Choroid plexus epithelial cell (primary cell): Measurements from ENCODE around the gene RND1.
"Not testable (repeated sequence)": the region's sequence is repeated elsewhere in the genome, so short reads cannot be mapped to it uniquely, and the experiment has no call there.

ENCODE experiments used
- DNase-seq: peaks from one replicate; pipeline ENCODE4 v3.0.0-alpha.2; 2010; ENCODE audit warnings: low read depth
- H3K4me3 ChIP-seq: 2 replicates; pipeline ENCODE4 v1.5.1; 2011; ENCODE audit warnings: low read depth, mild to moderate bottlenecking, control low read depth, low read length, moderate library complexity
- CTCF ChIP-seq: conservative IDR thresholded peaks from 2 replicates; pipeline ENCODE4 v1.5.1; 2011; ENCODE audit warnings: low read depth, mild to moderate bottlenecking, control low read depth, inconsistent platforms, low read length, moderate library complexity

RND1 gene

GRCh38 chr12:48859607-48860006 lies 6.1 kb downstream of the RND1 start:
- H3K4me3 ChIP-seq: no peak overlapping the region
- no peak for DNase-seq
- TF ChIP-seq CTCF: no peak

GRCh38 chr12:48858043-48858442 lies 7.6 kb downstream of the RND1 start:
- TF ChIP-seq CTCF: no peak
- H3K4me3 ChIP-seq: no peak overlapping the region
- no peak for DNase-seq

- TF ChIP-seq CTCF: no peak
- H3K4me3 ChIP-seq: no peak overlapping the region
- no peak for DNase-seq
Measured at GRCh38 chr12:48857278-48857994, 8.2 kb downstream of the RND1 start.

- H3K4me3 ChIP-seq: no peak overlapping the region
- DNase-seq: no peak
- no peak for TF ChIP-seq CTCF
Measured at GRCh38 chr12:48856379-48856778, 9.3 kb downstream of the RND1 start.

- not testable (repeated sequence) for H3K4me3 ChIP-seq
Measured at GRCh38 chr12:48854932-48855331, 10.7 kb downstream of the RND1 start.

GRCh38 chr12:48854488-48854887 lies 11.2 kb downstream of the RND1 start:
- DNase-seq: no peak
- no peak for TF ChIP-seq CTCF
- H3K4me3 ChIP-seq: no peak overlapping the region

More at GRCh38 chr12:48854932-48855331, 10.7 kb downstream of the RND1 start:
- not testable (repeated sequence) for DNase-seq

DNA sequence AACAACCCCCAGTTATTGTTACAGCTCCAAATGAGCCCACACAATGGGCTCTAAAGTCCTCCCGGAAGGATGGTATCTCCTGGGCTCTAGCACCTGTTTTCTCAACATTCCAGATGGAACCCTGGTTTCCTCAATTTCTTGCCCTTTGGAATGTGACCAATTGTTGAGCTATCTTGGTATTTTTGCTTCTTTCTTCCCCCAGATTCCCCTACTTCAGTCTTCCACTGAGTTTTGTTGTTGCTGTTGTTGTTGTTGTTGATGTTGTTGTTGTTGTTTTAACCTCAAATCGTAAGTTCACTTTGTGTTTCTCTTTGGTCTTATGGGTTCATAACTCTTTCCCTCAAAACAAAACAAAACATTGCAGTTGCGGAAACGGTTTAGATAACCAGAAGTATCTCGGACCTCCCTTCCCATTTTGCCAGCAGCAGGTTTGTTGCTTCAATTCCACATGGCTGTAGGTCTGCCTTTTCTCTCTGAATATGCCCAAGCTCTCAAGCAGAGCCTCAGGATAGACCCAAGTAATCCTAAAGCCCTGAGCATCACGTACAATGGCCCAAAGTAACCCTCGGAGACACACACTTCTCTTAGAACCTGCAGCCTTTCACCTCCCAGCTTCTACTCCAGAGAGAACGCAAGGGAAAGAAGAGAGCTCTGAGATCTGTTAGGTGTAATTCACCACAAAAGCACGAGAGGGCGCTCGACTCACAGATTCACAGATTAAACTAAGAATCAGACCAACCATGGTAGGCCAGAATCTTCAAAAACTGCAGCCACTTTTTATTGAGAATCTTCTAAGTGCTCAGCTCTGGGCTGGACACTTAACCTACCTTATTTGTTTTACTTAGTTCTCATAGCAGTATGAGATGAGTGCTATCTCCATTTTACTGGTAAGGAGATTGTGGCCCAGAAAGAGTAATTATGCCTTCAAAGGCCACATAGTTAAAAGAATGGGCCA lies 12.7 kb downstream of the RND1 start:
- peak; percentile 84 for TF ChIP-seq CTCF
- peak overlapping the region; percentile 97 for H3K4me3 ChIP-seq
- peak; percentile 95 for DNase-seq
